OCI-LY1 (cell line): ENCODE measurements around the gene DACH1.

Experiments used
- H2AFZ ChIP-seq: fragments of 200-600 bp; sonication (generic), shearing (Covaris generic); 2 replicates; pipeline ENCODE4 v1.6.0; 2014; ENCODE audit warnings: antibody characterized with exemption, mild to moderate bottlenecking, low read length
- H3F3A ChIP-seq: fragments of 200-600 bp; sonication (generic), shearing (Covaris generic); 2 replicates; pipeline ENCODE4 v1.6.0; 2014; ENCODE audit warnings: mild to moderate bottlenecking, antibody characterized with exemption, low read length, moderate library complexity; ENCODE audit not compliant: insufficient read depth
- H3K27ac ChIP-seq: fragments of 200-600 bp; sonication (generic); 2 replicates; pipeline ENCODE4 v1.5.1; 2014; ENCODE audit warnings: low read length, mixed run types, mild to moderate bottlenecking, low read depth; ENCODE audit not compliant: poor library complexity, severe bottlenecking
- H3K27me3 ChIP-seq: fragments of 200-600 bp; sonication (generic); 2 replicates; pipeline ENCODE4 v1.6.0; 2014; ENCODE audit warnings: antibody characterized with exemption, mild to moderate bottlenecking, low read length, moderate library complexity; ENCODE audit not compliant: insufficient read depth
- H3K36me3 ChIP-seq: fragments of 200-600 bp; sonication (generic); 2 replicates; pipeline ENCODE4 v1.6.1; 2014; ENCODE audit warnings: mild to moderate bottlenecking, antibody characterized with exemption, low read length, moderate library complexity, mixed read lengths; ENCODE audit not compliant: insufficient read depth
- H3K4me1 ChIP-seq: fragments of 200-600 bp; sonication (generic); 2 replicates; pipeline ENCODE4 v1.5.1; 2014; ENCODE audit warnings: mild to moderate bottlenecking, low read length, moderate library complexity; ENCODE audit not compliant: insufficient read depth, severe bottlenecking
- H3K4me2 ChIP-seq: fragments of 200-600 bp; sonication (generic), shearing (Covaris generic); 2 replicates; pipeline ENCODE4 v1.6.1; 2014; ENCODE audit warnings: low read length
- H3K4me3 ChIP-seq: fragments of 200-600 bp; sonication (generic); 2 replicates; pipeline ENCODE4 v1.5.1; 2014; ENCODE audit warnings: low read length, low read depth, mild to moderate bottlenecking, mixed read lengths; ENCODE audit not compliant: poor library complexity, severe bottlenecking
- H3K79me2 ChIP-seq: fragments of 200-600 bp; shearing (Covaris generic); 2 replicates; pipeline ENCODE4 v1.6.1; 2016; ENCODE audit warnings: mixed run types, low read length, mixed read lengths; ENCODE audit not compliant: insufficient read depth
- H3K9ac ChIP-seq: fragments of 200-600 bp; sonication (generic), shearing (Covaris generic); 2 replicates; pipeline ENCODE4 v1.6.1; 2014; ENCODE audit warnings: mild to moderate bottlenecking, low read length, mixed read lengths
- H3K9me2 ChIP-seq: fragments of 200-600 bp; sonication (generic), shearing (Covaris generic); 2 replicates; pipeline ENCODE4 v1.6.1; 2014; ENCODE audit warnings: low read depth, mild to moderate bottlenecking, low read length, mixed read lengths
- H3K9me3 ChIP-seq: fragments of 200-600 bp; shearing (Covaris generic); 2 replicates; pipeline ENCODE4 v1.6.1; 2014; ENCODE audit warnings: low read length, mixed read lengths
- H4K20me1 ChIP-seq: fragments of 200-600 bp; sonication (generic), shearing (Covaris generic); 2 replicates; pipeline ENCODE4 v1.6.0; 2016; ENCODE audit warnings: mild to moderate bottlenecking, low read length; ENCODE audit not compliant: insufficient read depth
- CTCF ChIP-seq: fragments of 200-600 bp; sonication (generic), shearing (Covaris generic); IDR thresholded peaks from 2 replicates; pipeline ENCODE4 v1.5.1; 2017; ENCODE audit warnings: mild to moderate bottlenecking, antibody characterized with exemption, low read length, moderate library complexity, mixed read lengths
- EZH2 ChIP-seq: fragments of 200-600 bp; sonication (generic), shearing (Covaris generic); IDR thresholded peaks from 2 replicates; pipeline ENCODE4 v1.8.0; 2017; ENCODE audit warnings: borderline replicate concordance, mixed run types, mild to moderate bottlenecking, antibody characterized with exemption, low read length, moderate library complexity, mixed read lengths

The DACH1 gene

GRCh38 chr13:71626421-71627117 lies 240.4 kb downstream of the DACH1 start:
- no peaks in the 10 kb centered on the region for H3K4me1 ChIP-seq
- H3F3A ChIP-seq, result no peaks in the 10 kb centered on the region
- no peaks in the 10 kb centered on the region for H3K79me2 ChIP-seq
- no peaks in the 10 kb centered on the region for H3K27me3 ChIP-seq
- H3K27ac ChIP-seq, result no peak overlapping the region
- H3K9ac ChIP-seq, result no peak overlapping the region
- no peak for TF ChIP-seq EZH2
- TF ChIP-seq CTCF, result no peak
- H3K4me3 ChIP-seq, result no peak overlapping the region
- H3K4me2 ChIP-seq, result no peak overlapping the region
- H4K20me1 ChIP-seq, result no peaks in the 10 kb centered on the region
- no peaks in the 10 kb centered on the region for H3K36me3 ChIP-seq
- no peaks in the 10 kb centered on the region for H3K9me3 ChIP-seq
- H3K9me2 ChIP-seq, result no peaks in the 10 kb centered on the region
- no peak overlapping the region for H2AFZ ChIP-seq

- no peaks in the 10 kb centered on the region for H3K9me2 ChIP-seq
- no peak for TF ChIP-seq CTCF
- H3K36me3 ChIP-seq, result no peaks in the 10 kb centered on the region
Measured at GRCh38 chr13:71625694-71626093, 241.3 kb downstream of the DACH1 start.

GRCh38 chr13:71624653-71625600 lies 242.1 kb downstream of the DACH1 start:
- Histone ChIP-seq H3F3A (no peaks in the 10 kb centered on the region), H3K9ac (no peak overlapping the region), H3K36me3 (no peaks in the 10 kb centered on the region), H3K4me2 (no peak overlapping the region), H3K9me3 (no peaks in the 10 kb centered on the region), H2AFZ (no peak overlapping the region), H3K27me3 (no peaks in the 10 kb centered on the region), H3K9me2 (no peaks in the 10 kb centered on the region), H3K4me3 (no peak overlapping the region), H3K79me2 (no peaks in the 10 kb centered on the region), H3K27ac (no peak overlapping the region), H3K4me1 (no peaks in the 10 kb centered on the region), H4K20me1 (no peaks in the 10 kb centered on the region)
- TF ChIP-seq EZH2, result no peak
- no peak for TF ChIP-seq CTCF

More at GRCh38 chr13:71625694-71626093, 241.3 kb downstream of the DACH1 start:
- Histone ChIP-seq H3F3A (no peaks in the 10 kb centered on the region), H3K9ac (no peak overlapping the region), H3K27me3 (no peaks in the 10 kb centered on the region), H3K4me2 (no peak overlapping the region), H3K79me2 (no peaks in the 10 kb centered on the region), H3K4me3 (no peak overlapping the region), H3K27ac (no peak overlapping the region), H2AFZ (no peak overlapping the region), H3K4me1 (no peaks in the 10 kb centered on the region), H4K20me1 (no peaks in the 10 kb centered on the region), H3K9me3 (no peaks in the 10 kb centered on the region)
